Esophagus muscularis mucosa (tissue), 4 donors: ENCODE results near the gene CAPZA2. TPM values are rescaled to one million over a fixed set of nuclear protein-coding genes. Genes with fewer than 3 reads are reported as not detected.

ENCODE experiments used
- DNase-seq: peaks from one replicate; pipeline ENCODE4 v3.0.0-alpha.2; 2017; ENCODE audit errors: extremely low spot score
- H3K27ac ChIP-seq, 4 donors: fragments of 200-600 bp; sonication (generic); replicated peaks in 1 of 4; 1 replicate in 3 of 4; 2 replicates in 1 of 4; pipeline ENCODE4 v1.5.1; 2016 to 2019; ENCODE audit warnings: mild to moderate bottlenecking in 1 of 4
- H3K27me3 ChIP-seq, 4 donors: fragments of 200-600 bp; sonication (generic); one replicate each; pipeline versions ENCODE4 v1.5.1 to v1.6.0; 2016 to 2019
- H3K36me3 ChIP-seq, 4 donors: fragments of 200-600 bp; sonication (generic); one replicate each; pipeline ENCODE4 v1.5.1; 2016 to 2019
- H3K4me1 ChIP-seq, 4 donors: fragments of 200-600 bp; sonication (generic); one replicate each; pipeline ENCODE4 v1.5.1; 2016 to 2019
- H3K4me3 ChIP-seq, 4 donors: fragments of 200-600 bp; sonication (generic); 1 replicate in 2 of 4; 2 replicates in 2 of 4; pipeline ENCODE4 v1.5.1; 2016 to 2019; ENCODE audit warnings: mild to moderate bottlenecking in 4 of 4, moderate library complexity in 1 of 4
- H3K9me3 ChIP-seq, 4 donors: fragments of 200-600 bp; sonication (generic); 1 replicate in 3 of 4; 2 replicates in 1 of 4; pipeline ENCODE4 v1.5.1; 2016 to 2019
- CTCF ChIP-seq, 3 experiments: fragments of 200-600 bp in 2 of 3; fragments of 450-650 bp in 1 of 3; sonication (generic) in 2 of 3; IDR thresholded peaks; one replicate each; pipeline ENCODE4 v1.5.1; 2017 to 2019; ENCODE audit warnings: antibody characterized with exemption in 3 of 3, mild to moderate bottlenecking in 2 of 3, moderate library complexity in 1 of 3
- EP300 ChIP-seq: sonication (generic); formaldehyde crosslinking; IDR thresholded peaks from one replicate; pipeline ENCODE4 v1.6.1; 2017; ENCODE audit warnings: antibody characterized with exemption
- POLR2A ChIP-seq: fragments of 450-650 bp; IDR thresholded peaks from one replicate; pipeline ENCODE4 v1.6.1; 2017; ENCODE audit warnings: antibody characterized with exemption, moderate library complexity, mild to moderate bottlenecking, low read depth
- POLR2AphosphoS5 ChIP-seq, 2 donors: sonication (generic); formaldehyde crosslinking; IDR thresholded peaks; one replicate each; pipeline ENCODE4 v1.6.1; 2017; ENCODE audit warnings: antibody characterized with exemption in 2 of 2
- whole genome bisulfite sequencing: methylation state at CpG from one replicate; pipeline ENCODE4 v1.1.5; 2018; 5-methylcytosine and 5-hydroxymethylcytosine counted together
- intact Hi-C: fragments of 100-400 bp; cut with DNase I; formaldehyde crosslinking; loops from one replicate; pipeline ENCODE4 v1.15.1; 2023
- total RNA-seq, 4 donors: library from RNA; depleted of rRNA; stranded (reverse); fragments of >200 nt; gene quantifications; one replicate each; pipeline versions ENCODE4 v1.1.0 to v1.2.1, GENCODE V29; 2016

Gene CAPZA2
- total RNA-seq, 4 donors from 2014 or later: 167 to 223 (median 195) TPM

- intact Hi-C loops: no loop called here
- 5% methylated on average over 25 of the region's 25 CpGs for WGBS
- Histone ChIP-seq H3K27me3 (no peaks in the 10 kb centered on the region), H3K4me3 (peak overlapping the region; percentile 84 to 97 (median 93)), H3K27ac (peak overlapping the region; percentile 99 to 100 (median 99)), H3K9me3 (no peaks in the 10 kb centered on the region), H3K36me3 (no peaks in the 10 kb centered on the region), H3K4me1 (peaks cover 31 to 37% (median 34%) of the 10 kb centered on the region in 4 donors)
- DNase-seq: no peak
- no peak for TF ChIP-seq EP300
- no peak for TF ChIP-seq POLR2A
- no peak for TF ChIP-seq CTCF (IDR thresholded peaks at IDR 0.05)
- no peak for TF ChIP-seq POLR2AphosphoS5 (IDR thresholded peaks at IDR 0.05)
These were observed 90.4 kb downstream of the CAPZA2 start for GRCh38 chr7:116952635-116953371.

- H3K4me3 ChIP-seq: peak within 1 kb of the TSS; percentile 84 to 97 (median 93)
- no peak for DNase-seq
- H3K27ac ChIP-seq: peak within 1 kb of the TSS; percentile 99 to 100 (median 99)
- intact Hi-C loops: no loop called here
- H3K36me3 ChIP-seq: no peaks in the 10 kb centered on the region
- no peaks in the 10 kb centered on the region for H3K9me3 ChIP-seq
- H3K27me3 ChIP-seq: no peaks in the 10 kb centered on the region
- WGBS: under 1% methylated on average over 21 of the region's 77 CpGs
- TF ChIP-seq POLR2A (no peak), CTCF (IDR thresholded peaks at IDR 0.05) (no peak), POLR2AphosphoS5 (IDR thresholded peaks at IDR 0.05) (peak in 1 of 2 donors; percentile 70), EP300 (no peak)
- H3K4me1 ChIP-seq: peaks cover 31 to 40% (median 35%) of the 10 kb centered on the region in 4 donors
These were observed 91.1 kb downstream of the CAPZA2 start, which contains the start of gene ST7 for GRCh38 chr7:116953372-116953905. Gene ST7, plus strand, starts transcription at chr7:116953501. Its CDS starts 40 bp downstream, at chr7:116953541.

GRCh38 chr7:116953906-116954838, 91.8 kb downstream of the CAPZA2 start:
- intact Hi-C loops: no loop called here
- peak; percentile 92 for DNase-seq
- TF ChIP-seq POLR2AphosphoS5 (IDR thresholded peaks at IDR 0.05): peak; percentile 29 to 65
- TF ChIP-seq CTCF (IDR thresholded peaks at IDR 0.05): no peak
- Histone ChIP-seq H3K27me3 (no peaks in the 10 kb centered on the region), H3K4me1 (peaks cover 33 to 44% (median 35%) of the 10 kb centered on the region in 4 donors), H3K4me3 (peak overlapping the region; percentile 84 to 97 (median 93)), H3K36me3 (no peaks in the 10 kb centered on the region), H3K9me3 (no peaks in the 10 kb centered on the region), H3K27ac (peak overlapping the region; percentile 99 to 100 (median 99))
- 0% methylated on average over 41 of the region's 63 CpGs for WGBS

- peaks cover 33 to 44% (median 35%) of the 10 kb centered on the region in 4 donors for H3K4me1 ChIP-seq
- H3K4me3 ChIP-seq: peak overlapping the region; percentile 84 to 97 (median 93)
- no peaks in the 10 kb centered on the region for H3K27me3 ChIP-seq
- H3K27ac ChIP-seq: peak overlapping the region; percentile 99 to 100 (median 99)
- DNase-seq: no peak
- H3K9me3 ChIP-seq: no peaks in the 10 kb centered on the region
- intact Hi-C loops: no loop called here
- no peaks in the 10 kb centered on the region for H3K36me3 ChIP-seq
- TF ChIP-seq CTCF (IDR thresholded peaks at IDR 0.05) (no peak), POLR2A (no peak), POLR2AphosphoS5 (IDR thresholded peaks at IDR 0.05) (no peak), EP300 (no peak)
These were observed 93.0 kb downstream of the CAPZA2 start for GRCh38 chr7:116955340-116955739.
